Measurements from ENCODE around the gene PPARGC1A. TPM values are rescaled to one million over a fixed set of nuclear protein-coding genes. Genes with fewer than 3 reads are reported as not detected.

Gene PPARGC1A
- total RNA-seq, 2 experiments from 2014 or later: not detected

DNA sequence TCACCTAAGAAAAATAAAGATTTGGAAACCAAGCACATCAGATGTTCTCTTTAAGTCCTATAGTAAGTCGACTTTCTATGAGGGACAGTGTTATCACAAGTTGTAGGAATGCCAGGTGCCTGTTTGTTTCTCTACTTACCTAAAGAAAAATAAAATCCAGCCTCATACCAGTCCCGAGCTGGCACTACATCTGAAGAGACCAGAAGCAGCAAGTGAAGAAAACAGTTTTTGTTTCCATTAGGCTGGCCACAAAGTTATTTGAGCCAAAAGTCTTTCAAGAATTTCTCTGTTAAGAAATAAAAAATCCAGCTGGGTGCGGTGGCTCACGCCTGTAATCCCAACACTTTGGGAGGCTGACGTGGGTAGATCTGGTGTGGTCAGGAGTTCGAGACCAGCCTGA lies 10.8 kb upstream of the PPARGC1A start:
- no peak for ATAC-seq (ENCODE audit: low read depth)
- DNase-seq: no peak
- no peaks in the 10 kb centered on the region for H3K36me3 Mint-ChIP-seq
- H3K9me3 Mint-ChIP-seq: no peaks in the 10 kb centered on the region
- no peaks in the 10 kb centered on the region for H3K27me3 Mint-ChIP-seq
- H3K27ac Mint-ChIP-seq: no peak overlapping the region
- no peaks in the 10 kb centered on the region for H3K4me1 Mint-ChIP-seq
- POLR2A ChIA-PET: no interaction called here
- no peak overlapping the region for H3K4me3 Mint-ChIP-seq

DNA sequence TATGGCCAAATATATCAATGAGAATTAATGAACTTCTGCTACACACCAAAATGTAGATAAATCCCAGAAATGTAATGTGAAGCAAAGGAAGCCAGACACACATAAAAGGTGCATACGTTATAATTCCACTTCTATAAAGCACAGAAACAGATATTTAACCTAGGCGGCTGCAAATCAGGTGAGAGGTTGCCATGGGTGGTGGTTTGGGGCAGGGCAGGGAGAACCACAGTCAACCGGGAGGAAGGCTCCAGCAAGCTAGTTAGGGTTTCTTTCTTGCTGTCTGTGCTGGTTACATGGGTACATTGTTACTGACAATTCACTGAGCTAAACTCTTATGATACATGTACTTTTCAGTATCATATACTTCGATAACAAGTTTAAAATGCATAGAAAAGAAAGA lies 9.7 kb upstream of the PPARGC1A start:
- ATAC-seq (ENCODE audit: low read depth): no peak
- H3K4me1 Mint-ChIP-seq: no peaks in the 10 kb centered on the region
- H3K9me3 Mint-ChIP-seq: no peaks in the 10 kb centered on the region
- H3K36me3 Mint-ChIP-seq: no peaks in the 10 kb centered on the region
- no peaks in the 10 kb centered on the region for H3K27me3 Mint-ChIP-seq
- H3K4me3 Mint-ChIP-seq: no peak overlapping the region
- H3K27ac Mint-ChIP-seq: no peak overlapping the region
- POLR2A ChIA-PET: no interaction called here
- no peak for DNase-seq

- DNase-seq: no peak
- no peaks in the 10 kb centered on the region for H3K4me1 Mint-ChIP-seq
These were observed 7.8 kb upstream of the PPARGC1A start for GRCh38 chr4:23897564-23898109.

DNA sequence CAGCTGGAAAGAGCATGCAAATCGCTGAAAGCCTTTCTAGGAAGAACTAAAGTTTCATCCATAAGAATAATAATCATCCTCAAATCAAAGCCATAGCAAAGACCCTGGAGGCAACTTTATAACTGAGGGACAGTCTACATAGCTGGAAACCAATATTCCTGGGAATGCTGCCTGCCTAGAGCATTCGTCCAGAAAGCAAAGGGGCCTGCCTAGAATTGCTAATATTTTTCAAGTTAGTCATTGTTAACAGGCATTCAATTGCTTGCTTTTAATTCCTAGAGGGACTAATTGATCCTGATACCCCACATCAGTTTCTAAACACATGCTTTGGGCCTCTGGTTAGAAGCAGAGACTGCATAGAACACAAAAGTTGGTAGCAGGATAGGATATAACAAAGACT lies 4.2 kb upstream of the PPARGC1A start:
- ATAC-seq (ENCODE audit: low read depth) (no peak), DNase-seq (no peak)
- Mint-ChIP-seq H3K4me3 (no peak overlapping the region), H3K27ac (no peak overlapping the region), H3K4me1 (peaks cover 2% of the 10 kb centered on the region), H3K27me3 (peaks cover 6% of the 10 kb centered on the region), H3K9me3 (no peaks in the 10 kb centered on the region), H3K36me3 (no peaks in the 10 kb centered on the region)
- POLR2A ChIA-PET: no interaction called here

More at GRCh38 chr4:23897564-23898109, 7.8 kb upstream of the PPARGC1A start:
- Mint-ChIP-seq H3K4me3 (no peak overlapping the region), H3K9me3 (no peaks in the 10 kb centered on the region), H3K36me3 (no peaks in the 10 kb centered on the region), H3K27me3 (no peaks in the 10 kb centered on the region), H3K27ac (no peak overlapping the region)
- no peak for ATAC-seq (ENCODE audit: low read depth)
- POLR2A ChIA-PET: no interaction called here

DNA sequence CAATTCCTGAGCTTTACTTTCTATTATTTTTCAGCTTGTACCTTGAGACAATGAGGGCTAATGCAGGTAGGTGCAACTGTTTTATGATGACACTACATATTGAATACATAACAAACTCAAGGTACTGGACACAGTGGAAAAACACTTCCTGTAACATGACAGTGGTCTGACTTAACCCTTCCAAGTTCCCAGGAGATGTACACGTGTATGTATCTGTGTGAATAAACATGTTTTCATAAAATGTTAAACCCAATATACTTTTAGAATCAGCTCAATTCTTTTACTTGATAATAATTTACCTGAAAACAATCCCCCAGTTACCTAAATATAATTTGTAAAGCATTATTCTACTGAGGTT lies 1.2 kb upstream of the PPARGC1A start:
- H3K4me1 Mint-ChIP-seq: peaks cover 4% of the 10 kb centered on the region
- H3K27ac Mint-ChIP-seq: no peak overlapping the region
- peaks cover 2% of the 10 kb centered on the region for H3K9me3 Mint-ChIP-seq
- POLR2A ChIA-PET: no interaction called here
- no peak overlapping the region for H3K4me3 Mint-ChIP-seq
- no peak for DNase-seq
- ATAC-seq (ENCODE audit: low read depth): no peak
- H3K27me3 Mint-ChIP-seq: peaks cover 6% of the 10 kb centered on the region
- no peaks in the 10 kb centered on the region for H3K36me3 Mint-ChIP-seq

DNA sequence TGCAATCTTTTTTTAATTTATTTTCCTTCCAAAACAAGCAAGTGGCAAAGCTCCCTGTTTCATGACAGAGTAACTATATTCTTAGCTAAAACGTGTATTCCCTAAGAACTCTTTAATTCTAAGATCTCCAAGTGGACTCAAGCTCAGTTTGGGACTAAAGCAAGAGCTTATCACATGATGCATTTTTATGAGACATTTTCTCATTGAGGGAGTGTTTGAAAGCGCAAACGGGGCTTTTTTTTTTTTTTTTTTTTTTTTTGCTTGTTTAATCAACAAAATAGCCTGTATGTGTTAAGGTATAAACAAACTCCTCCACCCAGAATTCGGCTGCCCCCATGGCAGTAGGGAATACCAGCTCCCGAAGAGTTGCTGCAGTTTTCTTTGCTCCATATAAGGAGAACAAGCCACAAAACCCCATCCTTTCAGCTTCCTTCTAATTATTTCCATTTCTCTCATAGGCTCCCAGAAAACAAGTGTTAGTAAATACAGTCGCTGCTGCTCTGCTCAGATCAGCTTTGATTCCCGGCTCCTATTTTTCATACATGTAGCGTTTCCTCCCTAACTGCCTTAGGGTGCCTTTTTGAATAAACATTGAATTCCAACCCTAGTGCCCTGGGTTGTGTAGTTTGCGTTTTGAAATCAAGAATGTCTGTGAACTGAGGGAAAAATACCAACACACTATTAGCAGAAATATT lies 669 bp upstream of the PPARGC1A start:
- POLR2A ChIA-PET: no interaction called here
- Mint-ChIP-seq H3K4me3 (no peak overlapping the region), H3K4me1 (peaks cover 4% of the 10 kb centered on the region), H3K27me3 (peaks cover 6% of the 10 kb centered on the region), H3K36me3 (no peaks in the 10 kb centered on the region), H3K27ac (no peak overlapping the region), H3K9me3 (peaks cover 2% of the 10 kb centered on the region)
- no peak for ATAC-seq (ENCODE audit: low read depth)
- no peak for DNase-seq

GRCh38 chr4:23889391-23889790 lies 456 bp downstream of the PPARGC1A start:
- peaks cover 6% of the 10 kb centered on the region for H3K27me3 Mint-ChIP-seq
- POLR2A ChIA-PET: no interaction called here
- no peak overlapping the region for H3K27ac Mint-ChIP-seq

DNA sequence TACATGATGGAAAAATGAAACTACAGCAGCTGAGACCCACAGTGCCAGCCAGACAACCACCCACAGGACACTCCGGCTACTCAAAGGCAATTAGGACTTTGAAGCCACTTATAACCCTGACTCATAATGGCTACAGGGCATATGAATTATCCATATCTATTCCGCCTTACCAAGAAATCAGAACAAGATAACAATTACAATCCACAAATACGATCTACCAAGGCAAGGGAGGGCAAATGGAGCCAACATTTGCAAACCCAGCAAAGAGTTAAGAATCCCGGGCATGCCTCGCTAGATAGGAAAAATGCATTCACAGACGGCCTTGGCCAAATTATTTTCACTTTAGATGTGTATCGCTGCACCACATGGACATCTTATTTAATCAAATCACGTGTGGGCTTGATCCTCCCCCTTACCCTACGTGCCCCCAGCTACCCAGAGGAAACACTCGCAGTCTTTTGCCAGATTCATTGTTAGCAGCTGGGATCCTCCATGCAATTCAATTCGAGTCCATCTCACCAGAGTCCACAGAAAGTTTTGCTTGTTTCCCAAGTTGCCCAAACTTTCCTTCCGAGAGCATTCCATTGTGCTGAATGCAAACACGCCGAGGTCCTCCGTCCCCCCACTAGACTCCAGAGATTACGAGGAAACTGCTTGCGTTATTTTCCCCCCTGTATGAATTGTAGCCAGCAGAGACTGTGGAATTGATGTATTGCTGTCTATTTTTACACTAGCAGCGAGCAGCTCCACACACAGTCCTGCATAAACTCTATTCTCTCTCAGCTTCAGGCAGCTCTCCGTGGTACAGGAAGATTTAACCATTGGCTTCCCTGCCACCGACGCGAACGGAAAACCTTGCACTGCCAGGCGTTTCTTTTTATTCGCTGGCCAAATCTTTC lies 1.2 kb downstream of the PPARGC1A start:
- Mint-ChIP-seq H3K27ac (no peak overlapping the region), H3K9me3 (peaks cover 2% of the 10 kb centered on the region), H3K36me3 (no peaks in the 10 kb centered on the region), H3K27me3 (peaks cover 6% of the 10 kb centered on the region), H3K4me1 (peaks cover 4% of the 10 kb centered on the region), H3K4me3 (no peak overlapping the region)
- ATAC-seq (ENCODE audit: low read depth): no peak
- DNase-seq: no peak
- POLR2A ChIA-PET: no interaction called here

More at GRCh38 chr4:23889391-23889790, 456 bp downstream of the PPARGC1A start:
- Mint-ChIP-seq H3K4me1 (peaks cover 4% of the 10 kb centered on the region), H3K4me3 (no peak overlapping the region), H3K36me3 (no peaks in the 10 kb centered on the region), H3K9me3 (peaks cover 2% of the 10 kb centered on the region)
- ATAC-seq (ENCODE audit: low read depth) (no peak), DNase-seq (no peak)

GRCh38 chr4:23887989-23888388 lies 1.9 kb downstream of the PPARGC1A start:
- ATAC-seq (ENCODE audit: low read depth): no peak
- Mint-ChIP-seq H3K4me1 (peaks cover 4% of the 10 kb centered on the region), H3K36me3 (no peaks in the 10 kb centered on the region), H3K27me3 (peaks cover 6% of the 10 kb centered on the region), H3K4me3 (no peak overlapping the region), H3K9me3 (peaks cover 2% of the 10 kb centered on the region), H3K27ac (no peak overlapping the region)
- POLR2A ChIA-PET: no interaction called here
- no peak for DNase-seq

GRCh38 chr4:23887173-23887572 lies 2.7 kb downstream of the PPARGC1A start:
- no peak overlapping the region for H3K4me3 Mint-ChIP-seq
- H3K36me3 Mint-ChIP-seq: no peaks in the 10 kb centered on the region
- peaks cover 4% of the 10 kb centered on the region for H3K4me1 Mint-ChIP-seq
- ATAC-seq (ENCODE audit: low read depth): no peak
- peaks cover 2% of the 10 kb centered on the region for H3K9me3 Mint-ChIP-seq
- peaks cover 6% of the 10 kb centered on the region for H3K27me3 Mint-ChIP-seq
- H3K27ac Mint-ChIP-seq: no peak overlapping the region
- POLR2A ChIA-PET: no interaction called here
- no peak for DNase-seq

DNA sequence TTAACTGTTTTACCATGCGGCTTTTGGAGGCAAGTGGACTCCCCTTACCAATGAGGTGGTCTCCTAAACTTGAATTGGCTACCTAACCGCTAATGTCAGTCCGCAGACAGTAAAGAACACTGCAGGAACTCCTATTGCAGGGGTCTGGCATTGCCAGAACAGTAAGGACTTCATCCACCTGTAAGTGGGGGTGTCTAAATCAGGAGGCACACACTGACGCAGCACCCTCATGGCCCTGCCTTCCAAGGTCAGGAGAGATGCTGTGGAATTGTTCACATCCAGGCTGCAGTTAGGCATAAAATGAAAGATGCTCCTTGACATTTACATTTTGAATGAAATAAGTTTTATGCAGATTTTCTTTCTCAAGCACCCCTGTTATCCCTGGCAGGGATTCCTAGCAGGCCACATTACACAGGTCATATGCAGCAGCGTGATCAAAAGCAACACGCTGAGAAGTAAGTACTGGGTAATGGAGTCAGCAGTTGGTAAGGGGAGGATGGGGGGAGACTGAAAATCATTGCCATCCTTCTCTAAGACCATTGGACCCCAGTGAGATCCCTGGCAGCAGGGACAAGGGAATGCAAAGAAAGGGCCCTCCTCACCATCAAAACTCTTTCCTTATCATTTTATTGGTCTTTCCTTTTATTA lies 3.8 kb downstream of the PPARGC1A start:
- peaks cover 4% of the 10 kb centered on the region for H3K4me1 Mint-ChIP-seq
- no peak overlapping the region for H3K4me3 Mint-ChIP-seq
- H3K9me3 Mint-ChIP-seq: peaks cover 2% of the 10 kb centered on the region
- POLR2A ChIA-PET: no interaction called here
- DNase-seq (no peak), ATAC-seq (ENCODE audit: low read depth) (no peak)
- peaks cover 6% of the 10 kb centered on the region for H3K27me3 Mint-ChIP-seq
- H3K27ac Mint-ChIP-seq: no peak overlapping the region
- H3K36me3 Mint-ChIP-seq: no peaks in the 10 kb centered on the region

GRCh38 chr4:23884741-23885140 lies 5.1 kb downstream of the PPARGC1A start:
- peaks cover 3% of the 10 kb centered on the region for H3K27me3 Mint-ChIP-seq

DNA sequence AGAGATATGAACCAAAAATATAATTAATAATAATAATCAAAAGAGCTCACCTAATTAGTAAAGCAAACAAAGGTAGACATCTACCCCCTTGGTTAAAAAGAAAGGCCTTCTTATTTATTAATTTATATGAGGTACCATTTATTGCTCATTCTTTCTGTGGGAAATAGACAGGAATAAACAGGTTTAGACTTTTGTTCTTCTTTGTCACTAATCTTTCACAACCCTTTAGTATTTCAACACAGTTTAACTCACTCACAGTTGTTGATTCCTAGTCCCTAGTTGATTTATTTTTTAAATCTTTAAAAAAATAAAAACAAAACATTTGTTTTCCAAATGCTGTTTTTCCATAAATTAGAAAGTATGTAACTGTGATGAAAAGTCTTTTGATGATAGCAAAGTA lies 5.6 kb downstream of the PPARGC1A start:
- DNase-seq: no peak
- H3K4me1 Mint-ChIP-seq: peaks cover 4% of the 10 kb centered on the region
- ATAC-seq (ENCODE audit: low read depth): no peak
- H3K4me3 Mint-ChIP-seq: no peak overlapping the region
- POLR2A ChIA-PET: no interaction called here
- H3K27ac Mint-ChIP-seq: no peak overlapping the region
- H3K36me3 Mint-ChIP-seq: no peaks in the 10 kb centered on the region
- peaks cover 2% of the 10 kb centered on the region for H3K9me3 Mint-ChIP-seq
- peaks cover 3% of the 10 kb centered on the region for H3K27me3 Mint-ChIP-seq

More at GRCh38 chr4:23884741-23885140, 5.1 kb downstream of the PPARGC1A start:
- Mint-ChIP-seq H3K4me1 (peaks cover 4% of the 10 kb centered on the region), H3K36me3 (no peaks in the 10 kb centered on the region), H3K4me3 (no peak overlapping the region), H3K27ac (no peak overlapping the region), H3K9me3 (peaks cover 2% of the 10 kb centered on the region)
- POLR2A ChIA-PET: no interaction called here
- DNase-seq (no peak), ATAC-seq (ENCODE audit: low read depth) (no peak)
